Measurements from ENCODE around the gene PEX12.

The PEX12 gene

GRCh38 chr17:35588196-35588920 is 10.0 kb upstream of the PEX12 start:
- Histone ChIP-seq H3K27me3 (replicated peaks; ENCODE audit: control insufficient read depth, insufficient read depth, low read length) (no peaks in the 10 kb centered on the region), H3K4me3 (replicated peaks; ENCODE audit: low read depth, low read length) (peak overlapping the region; percentile 95), H3K36me3 (ENCODE audit: control insufficient read depth, insufficient read depth, low read length) (no peaks in the 10 kb centered on the region)
- DNase-seq (ENCODE audit: extremely low read depth, insufficient read length): no peak
- no peak for TF ChIP-seq CTCF (IDR thresholded peaks at IDR 0.05; ENCODE audit: insufficient read depth, low read length, poor library complexity, severe bottlenecking)

- H3K4me3 ChIP-seq (replicated peaks; ENCODE audit: low read depth, low read length): peak within 1 kb of the TSS; percentile 95
These were observed 8.9 kb upstream of the PEX12 start, which contains the start of gene AP2B1 for GRCh38 chr17:35587074-35587961. Gene AP2B1 (plus strand): TSS chr17:35587322. CDS start chr17:35594031, 6,709 bp downstream.

DNA sequence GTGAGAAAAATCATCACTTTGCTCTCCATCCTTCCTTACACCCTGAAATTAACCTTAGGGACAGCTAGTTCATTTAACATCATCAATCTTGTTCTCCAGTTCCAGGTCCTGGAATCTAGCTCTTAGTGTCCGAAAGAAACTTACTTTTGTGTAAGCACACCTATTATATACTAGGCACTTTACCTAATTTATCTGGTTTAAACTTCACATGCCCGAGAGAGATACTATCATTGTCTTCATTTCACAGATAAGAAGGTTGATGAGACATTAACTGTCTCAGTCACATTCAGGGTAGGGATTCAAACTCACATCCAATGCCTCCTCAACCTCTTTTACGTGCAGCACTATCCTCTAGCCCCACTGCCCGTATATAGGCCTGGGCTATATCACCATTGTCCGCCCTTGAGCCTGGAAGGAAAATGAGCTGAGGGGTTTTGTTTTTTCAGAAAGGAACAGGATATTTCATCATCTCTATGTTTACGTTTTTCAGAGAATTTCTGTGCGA is 8.2 kb upstream of the PEX12 start:
- DNase-seq (ENCODE audit: extremely low read depth, insufficient read length): no peak
- Histone ChIP-seq H3K4me3 (replicated peaks; ENCODE audit: low read depth, low read length) (peak overlapping the region; percentile 95), H3K27me3 (replicated peaks; ENCODE audit: control insufficient read depth, insufficient read depth, low read length) (no peaks in the 10 kb centered on the region), H3K36me3 (ENCODE audit: control insufficient read depth, insufficient read depth, low read length) (no peaks in the 10 kb centered on the region)
- TF ChIP-seq CTCF (IDR thresholded peaks at IDR 0.05; ENCODE audit: insufficient read depth, low read length, poor library complexity, severe bottlenecking): no peak

More at GRCh38 chr17:35587074-35587961, 8.9 kb upstream of the PEX12 start, which contains the start of gene AP2B1:
- DNase-seq (ENCODE audit: extremely low read depth, insufficient read length): peak; percentile 98
- Histone ChIP-seq H3K36me3 (ENCODE audit: control insufficient read depth, insufficient read depth, low read length) (no peaks in the 10 kb centered on the region), H3K27me3 (replicated peaks; ENCODE audit: control insufficient read depth, insufficient read depth, low read length) (no peaks in the 10 kb centered on the region)
- TF ChIP-seq CTCF (IDR thresholded peaks at IDR 0.05; ENCODE audit: insufficient read depth, low read length, poor library complexity, severe bottlenecking): no peak

DNA sequence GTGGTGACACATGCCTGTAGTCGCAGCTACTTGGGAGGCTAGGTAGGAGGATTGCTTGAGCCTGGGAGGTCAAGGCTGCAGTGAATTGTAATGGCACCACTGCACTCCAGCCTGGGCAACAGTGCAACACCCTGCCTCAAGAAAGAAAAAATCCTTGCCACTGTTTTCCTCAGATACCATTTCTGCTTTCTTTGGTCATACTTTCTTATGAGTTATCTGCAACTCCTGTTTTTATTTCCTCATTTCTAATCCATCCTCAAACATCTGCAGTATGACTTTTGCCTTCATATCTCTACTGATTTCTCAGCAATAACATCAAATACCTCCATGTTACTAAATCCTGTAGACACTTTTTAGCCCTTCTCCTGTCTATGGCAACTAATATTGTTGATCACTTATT is 5.7 kb upstream of the PEX12 start:
- Histone ChIP-seq H3K36me3 (ENCODE audit: control insufficient read depth, insufficient read depth, low read length) (no peaks in the 10 kb centered on the region), H3K4me3 (replicated peaks; ENCODE audit: low read depth, low read length) (no peak overlapping the region), H3K27me3 (replicated peaks; ENCODE audit: control insufficient read depth, insufficient read depth, low read length) (no peaks in the 10 kb centered on the region)
- no peak for DNase-seq (ENCODE audit: extremely low read depth, insufficient read length)
- no peak for TF ChIP-seq CTCF (IDR thresholded peaks at IDR 0.05; ENCODE audit: insufficient read depth, low read length, poor library complexity, severe bottlenecking)

GRCh38 chr17:35578929-35579432 is 610 bp upstream of the PEX12 start:
- no peaks in the 10 kb centered on the region for H3K27me3 ChIP-seq (replicated peaks; ENCODE audit: control insufficient read depth, insufficient read depth, low read length)
- no peak for DNase-seq (ENCODE audit: extremely low read depth, insufficient read length)
- TF ChIP-seq CTCF (IDR thresholded peaks at IDR 0.05; ENCODE audit: insufficient read depth, low read length, poor library complexity, severe bottlenecking): no peak
- H3K4me3 ChIP-seq (replicated peaks; ENCODE audit: low read depth, low read length): peak overlapping the region; percentile 94
- no peaks in the 10 kb centered on the region; the same call in none of the 2 replicates for H3K36me3 ChIP-seq (ENCODE audit: control insufficient read depth, insufficient read depth, low read length)
